CD8-positive, alpha-beta memory T cell (primary cell): ENCODE measurements around the gene OR11H12. TPM values are rescaled to one million over a fixed set of nuclear protein-coding genes. Genes with fewer than 3 reads are reported as not detected.
"Not testable (repeated sequence)": the region's sequence is repeated elsewhere in the genome, so short reads cannot be mapped to it uniquely, and the experiment has no call there.

Experiments
- CTCF ChIA-PET: fragments of 350-600 bp; sonication (Branson Sonifier 250); formaldehyde crosslinking; loops from one replicate; lab custom pipeline; 2021; ENCODE audit warnings: antibody characterized with exemption; lab: Charles Lee
- POLR2A ChIA-PET: fragments of 350-600 bp; sonication (Branson Sonifier 250); formaldehyde crosslinking; loops from one replicate; lab custom pipeline; 2021; ENCODE audit warnings: antibody characterized with exemption; lab: Charles Lee
- DNase-seq, 5 donors: peaks; one replicate each; pipeline versions ENCODE4 v3.0.0 to v3.0.0-alpha.2; 2020 to 2022; ENCODE audit warnings: mixed read lengths in 1 of 5
- H3K27ac ChIP-seq: one replicate; pipeline ENCODE4 v1.7.0; 2013; ENCODE audit warnings: low read depth, mild to moderate bottlenecking, low read length, moderate library complexity
- H3K27me3 ChIP-seq: 2 replicates; pipeline ENCODE4 v1.7.0; 2013; ENCODE audit warnings: low read length, mild to moderate bottlenecking; ENCODE audit not compliant: insufficient read depth, poor library complexity, severe bottlenecking
- H3K36me3 ChIP-seq: 2 replicates; pipeline ENCODE4 v1.7.0; 2013; ENCODE audit warnings: mild to moderate bottlenecking, low read length, moderate library complexity; ENCODE audit not compliant: insufficient read depth
- H3K4me1 ChIP-seq: 2 replicates; pipeline ENCODE4 v1.7.0; 2013; ENCODE audit warnings: mild to moderate bottlenecking, low read length, moderate library complexity; ENCODE audit not compliant: insufficient read depth
- H3K4me3 ChIP-seq: 2 replicates; pipeline ENCODE4 v1.7.0; 2013; ENCODE audit warnings: mild to moderate bottlenecking, low read length
- H3K9me3 ChIP-seq: 2 replicates; pipeline ENCODE4 v1.7.0; 2013; ENCODE audit warnings: mild to moderate bottlenecking, low read length
- H3K27ac Mint-ChIP-seq, 8 donors: one replicate each; pipeline ENCODE4 v1.8.0; 2020 to 2021; ENCODE audit warnings: mixed read lengths in 8 of 8, mild to moderate bottlenecking in 6 of 8, inconsistent platforms in 3 of 8, moderate library complexity in 3 of 8
- H3K27me3 Mint-ChIP-seq, 2 donors: one replicate each; pipeline ENCODE4 v1.8.0; 2020 to 2021; ENCODE audit warnings: mixed read lengths in 2 of 2, mild to moderate bottlenecking in 1 of 2, moderate library complexity in 1 of 2
- H3K36me3 Mint-ChIP-seq, 3 donors: one replicate each; pipeline ENCODE4 v1.8.0; 2020 to 2021; ENCODE audit warnings: mixed read lengths in 3 of 3, inconsistent platforms in 1 of 3, mild to moderate bottlenecking in 1 of 3
- H3K4me1 Mint-ChIP-seq, 3 donors: one replicate each; pipeline ENCODE4 v1.8.0; 2020 to 2021; ENCODE audit warnings: mixed read lengths in 3 of 3, inconsistent platforms in 1 of 3, mild to moderate bottlenecking in 1 of 3
- H3K4me3 Mint-ChIP-seq, 7 donors: one replicate each; pipeline ENCODE4 v1.8.0; 2020 to 2021; ENCODE audit warnings: mixed read lengths in 7 of 7, mild to moderate bottlenecking in 6 of 7, moderate library complexity in 4 of 7, inconsistent platforms in 2 of 7
- H3K9me3 Mint-ChIP-seq, 5 donors: one replicate each; pipeline ENCODE4 v1.8.0; 2020 to 2022; ENCODE audit warnings: mixed read lengths in 5 of 5, mild to moderate bottlenecking in 3 of 5, moderate library complexity in 2 of 5, inconsistent platforms in 1 of 5
- polyA plus RNA-seq: library from polyadenylated mRNA; unstranded; fragments of 300-500 nt; fragmentation: Illumina TruSeq; gene quantifications from one replicate; pipeline ENCODE4 v1.2.3, GENCODE V29; 2021
- total RNA-seq, 2 experiments: library from RNA; stranded (reverse); gene quantifications; one replicate each; pipeline ENCODE4 v1.2.3, GENCODE V29; 2021

Gene OR11H12, protein sequence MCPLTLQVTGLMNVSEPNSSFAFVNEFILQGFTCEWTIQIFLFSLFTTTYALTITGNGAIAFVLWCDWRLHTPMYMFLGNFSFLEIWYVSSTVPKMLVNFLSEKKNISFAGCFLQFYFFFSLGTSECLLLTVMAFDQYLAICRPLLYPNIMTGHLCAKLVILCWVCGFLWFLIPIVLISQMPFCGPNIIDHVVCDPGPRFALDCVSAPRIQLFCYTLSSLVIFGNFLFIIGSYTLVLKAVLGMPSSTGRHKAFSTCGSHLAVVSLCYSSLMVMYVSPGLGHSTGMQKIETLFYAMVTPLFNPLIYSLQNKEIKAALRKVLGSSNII
- total RNA-seq (not detected), polyA plus RNA-seq (not detected)

DNA sequence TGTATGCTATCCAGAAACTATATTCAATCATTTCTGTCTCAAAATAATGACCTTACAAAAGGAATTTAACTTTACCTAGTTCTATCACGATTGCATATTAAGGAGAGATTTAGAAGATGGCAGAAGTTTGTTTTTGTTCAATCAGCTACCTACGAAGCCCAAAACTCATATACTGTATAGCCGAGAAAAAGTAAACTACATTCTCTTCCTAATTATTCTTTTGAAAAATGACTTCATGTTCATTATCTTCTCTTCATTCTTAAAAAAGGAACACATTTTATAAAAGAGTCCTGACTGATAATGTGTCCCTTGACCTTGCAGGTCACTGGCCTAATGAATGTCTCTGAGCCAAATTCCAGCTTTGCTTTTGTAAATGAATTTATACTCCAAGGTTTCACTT is at the start of gene OR11H12:
Gene OR11H12, plus strand, starts transcription at position 301 of the 400 bp plus-strand sequence. Its CDS starts 0 bp downstream, at position 301.
- H3K4me1 Mint-ChIP-seq, H3K36me3 Mint-ChIP-seq, H3K27ac Mint-ChIP-seq, H3K9me3 ChIP-seq, H3K27me3 Mint-ChIP-seq, H3K4me1 ChIP-seq, DNase-seq, H3K9me3 Mint-ChIP-seq, H3K36me3 ChIP-seq, CTCF ChIA-PET, POLR2A ChIA-PET, H3K4me3 ChIP-seq, H3K27me3 ChIP-seq, H3K27ac ChIP-seq, H3K4me3 Mint-ChIP-seq: not testable (repeated sequence)

DNA sequence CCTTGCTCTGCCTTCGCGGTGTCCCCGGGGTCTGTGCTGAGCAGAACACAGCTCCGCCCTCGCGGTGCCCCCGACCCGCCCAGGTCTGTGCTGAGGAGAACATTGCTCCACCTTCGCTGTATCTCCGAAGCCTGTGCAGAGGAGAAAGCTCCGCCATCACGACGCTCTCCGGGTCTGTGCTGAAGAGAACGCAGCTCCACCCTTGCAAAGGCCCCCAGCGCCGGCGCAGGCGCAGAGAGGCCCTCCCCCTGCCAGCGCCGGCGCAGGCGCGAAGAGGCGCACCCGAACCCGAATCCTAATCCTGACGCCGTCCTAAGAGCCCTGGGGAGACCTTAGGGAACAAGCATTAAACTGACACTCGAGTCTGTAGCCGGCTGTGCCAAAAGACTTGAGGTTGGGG is 18.0 kb upstream of the OR11H12 start:
- H3K4me1 Mint-ChIP-seq, H3K36me3 Mint-ChIP-seq, H3K4me3 ChIP-seq, H3K9me3 Mint-ChIP-seq, H3K27ac ChIP-seq, DNase-seq, H3K27me3 Mint-ChIP-seq, CTCF ChIA-PET, H3K27ac Mint-ChIP-seq, H3K36me3 ChIP-seq, H3K9me3 ChIP-seq, H3K4me3 Mint-ChIP-seq, H3K4me1 ChIP-seq, POLR2A ChIA-PET, H3K27me3 ChIP-seq: not testable (repeated sequence)

DNA sequence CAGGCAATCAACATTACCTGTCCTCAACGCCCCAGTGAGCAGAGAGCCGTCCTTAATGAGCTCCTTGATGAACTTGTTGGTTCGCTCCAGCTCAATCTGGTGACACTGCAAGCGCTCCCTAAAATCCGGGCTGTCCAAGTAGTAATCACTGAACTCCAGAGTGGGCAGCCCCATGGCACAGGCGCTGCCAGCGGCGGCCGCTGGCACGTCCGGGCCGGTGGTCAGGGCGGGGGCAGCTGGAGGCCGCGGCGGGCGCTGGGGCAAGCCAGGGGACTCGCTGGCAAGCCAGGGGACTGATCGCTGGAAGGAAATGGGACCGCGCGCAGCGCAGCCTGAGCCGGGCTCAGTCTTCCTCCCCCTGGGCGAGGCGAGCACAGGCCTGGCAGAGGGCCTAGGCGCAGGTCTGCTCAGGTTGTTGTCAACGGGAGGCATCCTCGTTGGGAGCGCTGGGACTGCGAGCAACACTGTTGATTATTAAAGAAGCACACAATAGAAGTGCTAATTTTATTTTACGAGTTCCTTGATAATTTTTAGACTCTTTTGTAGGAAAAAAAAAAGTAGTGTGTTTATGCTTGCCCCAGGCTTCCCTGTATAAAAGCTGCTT is 25.8 kb downstream of the OR11H12 start:
- H3K27ac Mint-ChIP-seq, DNase-seq, H3K27me3 Mint-ChIP-seq, H3K36me3 Mint-ChIP-seq, H3K9me3 ChIP-seq, H3K36me3 ChIP-seq, H3K27me3 ChIP-seq, CTCF ChIA-PET, H3K4me1 ChIP-seq, POLR2A ChIA-PET, H3K4me3 ChIP-seq, H3K27ac ChIP-seq, H3K4me1 Mint-ChIP-seq, H3K4me3 Mint-ChIP-seq, H3K9me3 Mint-ChIP-seq: not testable (repeated sequence)

DNA sequence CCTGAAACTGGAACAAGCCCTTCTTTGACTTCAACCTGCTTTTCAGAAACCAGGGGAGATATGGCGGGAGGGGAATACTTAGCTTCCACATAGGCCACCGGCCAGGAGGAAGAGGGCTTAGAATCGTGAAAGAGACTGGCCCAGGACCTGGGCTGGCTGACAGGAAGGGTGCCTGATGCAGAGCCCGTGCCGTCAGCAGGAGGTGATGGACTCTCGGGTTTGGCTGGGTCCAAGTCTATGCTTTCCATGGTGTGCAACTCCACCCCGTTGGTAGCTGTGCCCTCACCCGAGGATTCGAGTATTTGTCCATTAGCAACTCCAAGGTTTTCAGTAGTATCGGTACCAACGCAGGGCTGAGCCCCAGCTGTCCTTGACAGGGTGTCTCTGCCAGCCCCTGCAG is 35.1 kb downstream of the OR11H12 start:
- POLR2A ChIA-PET, CTCF ChIA-PET, H3K4me1 Mint-ChIP-seq, H3K4me3 ChIP-seq, DNase-seq, H3K27me3 ChIP-seq, H3K4me1 ChIP-seq, H3K9me3 ChIP-seq, H3K36me3 ChIP-seq, H3K27me3 Mint-ChIP-seq, H3K36me3 Mint-ChIP-seq, H3K4me3 Mint-ChIP-seq, H3K27ac Mint-ChIP-seq, H3K27ac ChIP-seq, H3K9me3 Mint-ChIP-seq: not testable (repeated sequence)

DNA sequence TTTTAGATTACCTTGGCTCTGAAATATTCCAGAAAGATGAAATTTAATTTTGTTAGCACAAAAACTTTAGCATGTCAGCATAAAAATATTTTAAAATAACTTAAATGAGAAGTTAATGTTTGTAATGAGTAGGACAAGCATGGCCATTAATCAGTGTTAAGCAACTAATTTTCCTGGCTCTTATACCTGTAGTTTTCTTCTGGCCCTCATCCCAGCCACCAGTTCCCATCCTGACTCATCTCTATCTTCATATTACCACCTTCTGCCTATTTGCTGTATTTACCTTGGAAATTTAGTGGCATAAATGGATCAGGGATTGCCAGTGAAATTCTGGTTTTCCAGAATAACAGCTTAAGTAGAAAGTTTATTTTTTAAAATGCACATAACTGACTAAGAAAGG is 37.1 kb downstream of the OR11H12 start:
- CTCF ChIA-PET, result not testable (repeated sequence)

DNA sequence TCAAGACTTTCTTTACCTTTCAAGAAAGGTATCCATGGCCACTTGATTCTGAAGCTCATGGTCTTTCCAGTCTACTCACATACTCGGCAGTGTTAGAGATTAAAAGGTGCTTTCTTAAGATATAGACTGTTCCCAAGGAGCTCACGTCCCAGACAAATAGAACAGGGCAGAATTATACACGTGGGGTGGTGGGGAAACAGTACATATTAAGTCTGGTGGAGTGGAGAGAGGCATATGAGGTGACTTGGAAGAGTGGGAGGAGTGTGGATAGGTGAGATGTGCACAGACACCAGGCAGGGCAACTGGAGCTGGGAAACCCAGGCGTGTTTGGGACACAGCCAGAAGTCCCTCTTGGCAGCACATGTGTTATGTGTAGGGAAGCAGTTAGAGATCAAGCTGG is 37.9 kb downstream of the OR11H12 start:
- H3K9me3 ChIP-seq, CTCF ChIA-PET, H3K4me1 Mint-ChIP-seq, H3K4me3 Mint-ChIP-seq, H3K36me3 ChIP-seq, H3K4me3 ChIP-seq, H3K4me1 ChIP-seq, H3K27ac Mint-ChIP-seq, H3K36me3 Mint-ChIP-seq, H3K27ac ChIP-seq, POLR2A ChIA-PET, H3K27me3 ChIP-seq, H3K9me3 Mint-ChIP-seq, DNase-seq, H3K27me3 Mint-ChIP-seq: not testable (repeated sequence)

More for the DNA sequence above, 37.1 kb downstream of the OR11H12 start:
- H3K4me1 ChIP-seq, H3K4me3 ChIP-seq, H3K27me3 ChIP-seq, H3K36me3 ChIP-seq, H3K36me3 Mint-ChIP-seq, H3K4me3 Mint-ChIP-seq, DNase-seq, H3K27ac Mint-ChIP-seq, H3K4me1 Mint-ChIP-seq, H3K9me3 ChIP-seq, H3K27me3 Mint-ChIP-seq, POLR2A ChIA-PET, H3K9me3 Mint-ChIP-seq, H3K27ac ChIP-seq: not testable (repeated sequence)

DNA sequence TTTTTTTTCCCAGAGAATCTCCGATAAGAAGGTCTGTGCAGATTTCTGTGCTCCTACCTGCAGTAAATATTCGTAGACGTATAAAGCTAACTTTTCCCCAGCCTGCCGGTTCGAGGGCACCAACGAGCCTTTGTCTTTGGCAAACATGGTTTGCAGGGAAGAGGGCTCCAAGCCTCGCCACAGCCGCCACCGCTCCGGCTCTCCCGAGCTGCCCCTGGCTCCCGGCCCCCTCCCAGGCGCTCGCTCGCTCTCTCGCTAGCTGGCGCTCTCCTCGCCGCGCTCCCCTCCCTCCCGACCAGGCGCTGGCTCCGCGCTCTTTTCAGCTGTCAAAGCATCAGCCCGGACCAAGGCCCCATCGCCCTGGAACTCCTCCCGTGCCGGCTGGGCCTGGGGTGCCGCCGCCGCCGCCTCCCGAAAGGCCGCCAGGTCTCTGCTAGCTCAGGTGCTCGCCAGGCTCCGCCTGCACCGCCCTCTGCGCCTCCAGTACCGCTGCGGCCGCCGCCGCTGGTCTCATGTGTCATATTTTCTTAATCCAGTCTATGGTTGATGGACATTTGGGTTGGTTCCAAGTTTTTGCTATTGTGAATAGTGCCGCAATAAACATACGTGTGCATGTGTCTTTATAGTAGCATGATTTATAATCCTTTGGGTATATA is 45.3 kb downstream of the OR11H12 start:
- H3K9me3 ChIP-seq, CTCF ChIA-PET, POLR2A ChIA-PET, H3K4me3 ChIP-seq, H3K4me1 ChIP-seq, H3K27me3 Mint-ChIP-seq, H3K9me3 Mint-ChIP-seq, H3K4me3 Mint-ChIP-seq, H3K27ac Mint-ChIP-seq, H3K36me3 Mint-ChIP-seq, H3K27me3 ChIP-seq, H3K27ac ChIP-seq, H3K36me3 ChIP-seq, H3K4me1 Mint-ChIP-seq: not testable (repeated sequence)
- DNase-seq, result peak in 1 of 5 donors; percentile 44
